GM08714 (cell line): ENCODE results near the gene PRR19.

ENCODE experiments used
- H3K4me3 ChIP-seq: fragments of 200-500 bp; sonication (Bioruptor generic); 2 replicates; pipeline ENCODE4 v1.5.1; 2014; ENCODE audit warnings: mild to moderate bottlenecking, low read length, inconsistent platforms
- ZNF274 ChIP-seq: IDR thresholded peaks from 2 replicates; pipeline ENCODE4 v1.6.1; 2012; ENCODE audit warnings: mild to moderate bottlenecking, low read depth, low read length

The PRR19 gene

GRCh38 chr19:42350417-42350816, 48.5 kb downstream of the PRR19 start:
- no peak overlapping the region for H3K4me3 ChIP-seq
- TF ChIP-seq ZNF274 = no peak

- TF ChIP-seq ZNF274 = no peak
Measured at GRCh38 chr19:42351079-42351735, 49.3 kb downstream of the PRR19 start.

DNA sequence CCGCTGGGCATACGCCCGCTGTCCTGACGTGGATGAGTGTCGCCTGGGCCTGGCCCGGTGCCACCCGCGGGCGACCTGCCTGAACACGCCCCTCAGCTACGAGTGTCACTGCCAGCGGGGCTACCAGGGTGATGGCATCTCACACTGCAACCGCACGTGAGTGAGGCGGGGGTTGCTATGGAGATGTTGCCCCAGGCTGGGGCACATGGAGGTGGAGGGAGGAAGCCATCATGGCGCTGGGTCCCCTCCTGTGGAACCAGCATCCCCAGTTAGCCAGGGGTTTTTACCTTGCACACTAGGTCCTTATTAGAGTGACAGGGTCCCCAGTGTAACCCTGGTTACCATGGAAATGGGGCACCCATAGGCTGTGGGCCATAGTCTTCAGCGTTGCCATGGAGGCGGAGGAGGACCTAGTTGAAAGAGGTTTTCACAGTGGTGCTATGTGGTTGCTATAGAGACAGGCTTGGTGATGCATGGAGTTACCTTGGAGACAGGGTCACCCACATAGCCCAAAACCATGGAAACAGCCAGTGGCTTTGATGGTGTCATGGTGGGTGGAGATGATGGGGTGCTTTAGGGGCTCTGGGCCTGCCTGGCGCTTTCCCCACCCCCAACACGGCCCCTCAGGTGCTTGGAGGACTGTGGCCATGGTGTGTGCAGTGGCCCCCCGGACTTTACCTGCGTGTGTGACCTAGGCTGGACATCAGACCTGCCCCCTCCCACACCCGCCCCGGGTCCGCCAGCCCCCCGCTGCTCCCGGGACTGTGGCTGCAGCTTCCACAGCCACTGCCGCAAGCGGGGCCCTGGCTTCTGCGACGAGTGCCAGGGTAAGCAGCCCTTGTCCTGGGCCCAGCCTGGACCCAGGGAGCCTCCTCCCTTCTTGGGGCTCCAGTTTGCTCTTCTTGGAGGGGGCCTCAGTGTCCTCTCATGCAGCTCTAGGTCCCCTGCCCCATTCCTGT, 50.6 kb downstream of the PRR19 start:
- no peak overlapping the region for H3K4me3 ChIP-seq
- TF ChIP-seq ZNF274 = no peak

More at GRCh38 chr19:42351079-42351735, 49.3 kb downstream of the PRR19 start:
- no peak overlapping the region for H3K4me3 ChIP-seq

DNA sequence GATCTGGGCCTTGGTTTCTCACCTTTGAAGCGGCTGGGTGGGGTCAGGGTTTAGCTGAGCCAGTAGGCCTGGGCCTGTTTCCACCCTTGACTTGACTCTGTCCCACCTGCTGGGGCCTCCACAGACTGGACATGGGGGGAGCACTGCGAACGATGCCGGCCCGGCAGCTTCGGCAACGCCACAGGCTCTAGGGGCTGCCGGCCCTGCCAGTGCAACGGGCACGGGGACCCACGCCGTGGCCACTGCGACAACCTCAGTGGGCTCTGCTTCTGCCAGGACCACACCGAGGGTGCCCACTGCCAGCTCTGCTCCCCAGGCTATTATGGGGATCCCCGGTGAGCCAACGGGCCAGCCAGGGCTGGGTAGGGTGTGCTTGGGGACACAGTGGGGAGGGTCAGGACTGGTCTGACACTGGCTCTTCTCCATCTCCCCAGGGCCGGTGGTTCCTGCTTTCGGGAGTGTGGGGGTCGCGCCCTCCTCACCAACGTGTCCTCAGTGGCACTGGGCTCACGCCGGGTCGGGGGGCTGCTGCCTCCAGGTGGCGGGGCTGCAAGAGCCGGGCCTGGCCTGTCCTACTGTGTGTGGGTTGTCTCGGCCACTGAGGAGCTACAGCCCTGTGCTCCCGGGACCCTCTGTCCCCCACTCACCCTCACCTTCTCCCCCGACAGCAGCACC, 51.5 kb downstream of the PRR19 start:
- no peak overlapping the region for H3K4me3 ChIP-seq

DNA sequence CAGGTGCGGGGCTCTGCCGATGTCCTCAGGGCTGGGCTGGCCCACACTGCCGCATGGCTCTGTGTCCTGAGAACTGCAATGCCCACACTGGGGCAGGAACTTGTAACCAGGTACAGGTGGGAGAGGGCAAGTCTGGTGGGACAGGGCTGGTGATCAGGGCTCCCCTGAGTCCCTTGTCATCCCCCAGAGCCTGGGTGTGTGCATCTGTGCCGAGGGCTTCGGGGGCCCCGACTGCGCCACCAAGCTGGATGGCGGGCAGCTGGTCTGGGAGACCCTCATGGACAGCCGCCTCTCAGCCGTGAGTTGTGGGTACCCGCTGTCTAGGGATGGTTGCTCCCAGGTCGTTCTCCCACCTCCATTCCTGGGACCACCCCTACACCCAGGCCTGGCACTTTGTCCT, 54.0 kb downstream of the PRR19 start:
- no peak overlapping the region for H3K4me3 ChIP-seq
- TF ChIP-seq ZNF274 = no peak

More for the DNA sequence above, 51.5 kb downstream of the PRR19 start:
- no peak for TF ChIP-seq ZNF274

GRCh38 chr19:42356686-42357085, 54.8 kb downstream of the PRR19 start:
- no peak for TF ChIP-seq ZNF274
- no peak overlapping the region for H3K4me3 ChIP-seq

DNA sequence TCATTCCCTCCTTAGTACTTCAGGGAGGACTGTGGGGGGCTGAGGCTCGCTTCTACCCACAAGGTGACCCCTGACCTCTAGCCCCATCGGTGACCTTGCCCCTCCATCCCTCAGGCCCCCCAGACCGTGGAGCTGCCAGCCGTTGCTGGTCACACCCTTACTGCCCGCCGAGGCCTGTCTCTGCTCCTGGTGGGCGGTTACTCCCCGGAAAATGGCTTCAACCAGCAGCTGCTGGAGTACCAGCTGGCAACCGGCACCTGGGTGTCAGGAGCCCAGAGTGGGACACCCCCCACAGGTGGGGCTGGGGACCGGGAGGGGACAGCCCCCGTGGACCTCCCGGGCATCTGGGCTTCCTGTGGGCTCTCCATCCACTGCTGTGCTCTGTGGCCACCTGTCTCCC, 55.4 kb downstream of the PRR19 start:
- TF ChIP-seq ZNF274 = no peak
- no peak overlapping the region for H3K4me3 ChIP-seq
